Measurements from ENCODE around the gene TTC16.

The TTC16 gene

GRCh38 chr9:127723013-127723412 lies 7.1 kb downstream of the TTC16 start:
- Mint-ChIP-seq H3K36me3 (ENCODE audit: low read depth) (no peaks in the 10 kb centered on the region), H3K4me3 (no peak overlapping the region), H3K27me3 (no peaks in the 10 kb centered on the region), H3K9me3 (no peaks in the 10 kb centered on the region), H3K4me1 (ENCODE audit: low read depth) (peaks cover 20% of the 10 kb centered on the region), H3K27ac (no peak overlapping the region)
- DNase-seq, result no peak

- H3K36me3 Mint-ChIP-seq (ENCODE audit: low read depth), result no peaks in the 10 kb centered on the region
- H3K4me3 Mint-ChIP-seq, result no peak overlapping the region
- no peak overlapping the region for H3K27ac Mint-ChIP-seq
These were observed 7.6 kb downstream of the TTC16 start for GRCh38 chr9:127723444-127723843.

DNA sequence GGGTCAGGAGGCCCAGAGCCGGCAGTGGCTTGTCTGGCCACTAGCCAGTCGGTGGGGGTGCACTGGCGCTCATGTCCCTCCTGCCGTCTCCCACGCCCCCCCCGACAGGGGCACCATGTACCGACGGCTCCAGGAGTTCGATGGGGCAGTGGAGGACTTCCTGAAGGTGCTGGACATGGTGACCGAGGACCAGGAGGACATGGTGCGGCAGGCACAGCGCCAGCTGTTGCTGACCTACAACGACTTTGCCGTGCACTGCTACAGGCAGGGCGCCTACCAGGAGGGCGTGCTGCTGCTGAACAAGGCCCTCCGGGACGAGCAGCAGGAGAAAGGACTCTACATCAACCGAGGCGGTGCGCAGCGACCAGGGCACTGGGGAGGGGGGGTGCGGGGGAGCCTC lies 8.1 kb downstream of the TTC16 start:
- H3K27ac Mint-ChIP-seq, result no peak overlapping the region
- DNase-seq, result no peak
- H3K36me3 Mint-ChIP-seq (ENCODE audit: low read depth), result no peaks in the 10 kb centered on the region
- no peaks in the 10 kb centered on the region for H3K27me3 Mint-ChIP-seq
- peaks cover 20% of the 10 kb centered on the region for H3K4me1 Mint-ChIP-seq (ENCODE audit: low read depth)
- no peak overlapping the region for H3K4me3 Mint-ChIP-seq
- no peaks in the 10 kb centered on the region for H3K9me3 Mint-ChIP-seq

More at GRCh38 chr9:127723444-127723843, 7.6 kb downstream of the TTC16 start:
- Mint-ChIP-seq H3K4me1 (ENCODE audit: low read depth) (peaks cover 20% of the 10 kb centered on the region), H3K9me3 (no peaks in the 10 kb centered on the region), H3K27me3 (no peaks in the 10 kb centered on the region)
- DNase-seq, result no peak

GRCh38 chr9:127726871-127727270 lies 11.0 kb downstream of the TTC16 start:
- H3K4me1 Mint-ChIP-seq (ENCODE audit: low read depth), result no peaks in the 10 kb centered on the region
- no peak overlapping the region for H3K4me3 Mint-ChIP-seq
- H3K27ac Mint-ChIP-seq, result no peak overlapping the region
- DNase-seq, result no peak
- peaks cover 4% of the 10 kb centered on the region for H3K36me3 Mint-ChIP-seq (ENCODE audit: low read depth)
- no peaks in the 10 kb centered on the region for H3K27me3 Mint-ChIP-seq
- no peaks in the 10 kb centered on the region for H3K9me3 Mint-ChIP-seq

DNA sequence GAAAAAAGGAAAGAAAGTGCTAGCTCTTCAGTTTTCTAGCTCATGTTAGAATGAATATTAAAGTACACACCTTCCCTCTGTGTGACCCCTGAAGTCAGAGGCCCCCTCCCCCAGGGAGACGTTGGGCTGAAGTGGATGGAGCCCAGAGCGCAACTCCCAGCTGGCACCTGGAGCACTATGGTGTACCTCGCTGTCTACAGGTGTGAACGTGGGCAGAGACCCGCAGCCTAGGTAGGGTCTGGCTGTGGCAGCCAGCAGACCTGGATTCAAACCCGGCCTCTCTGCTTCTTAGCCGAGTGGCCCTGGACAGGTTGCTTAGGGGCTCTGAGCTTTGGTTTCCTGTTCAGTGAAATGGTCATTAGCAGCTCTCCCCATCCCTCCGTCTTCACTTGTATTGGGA lies 12.9 kb downstream of the TTC16 start:
- Mint-ChIP-seq H3K27me3 (no peaks in the 10 kb centered on the region), H3K36me3 (ENCODE audit: low read depth) (peaks cover 10% of the 10 kb centered on the region), H3K4me3 (no peak overlapping the region), H3K4me1 (ENCODE audit: low read depth) (peaks cover 4% of the 10 kb centered on the region), H3K27ac (no peak overlapping the region), H3K9me3 (no peaks in the 10 kb centered on the region)
- DNase-seq, result no peak

DNA sequence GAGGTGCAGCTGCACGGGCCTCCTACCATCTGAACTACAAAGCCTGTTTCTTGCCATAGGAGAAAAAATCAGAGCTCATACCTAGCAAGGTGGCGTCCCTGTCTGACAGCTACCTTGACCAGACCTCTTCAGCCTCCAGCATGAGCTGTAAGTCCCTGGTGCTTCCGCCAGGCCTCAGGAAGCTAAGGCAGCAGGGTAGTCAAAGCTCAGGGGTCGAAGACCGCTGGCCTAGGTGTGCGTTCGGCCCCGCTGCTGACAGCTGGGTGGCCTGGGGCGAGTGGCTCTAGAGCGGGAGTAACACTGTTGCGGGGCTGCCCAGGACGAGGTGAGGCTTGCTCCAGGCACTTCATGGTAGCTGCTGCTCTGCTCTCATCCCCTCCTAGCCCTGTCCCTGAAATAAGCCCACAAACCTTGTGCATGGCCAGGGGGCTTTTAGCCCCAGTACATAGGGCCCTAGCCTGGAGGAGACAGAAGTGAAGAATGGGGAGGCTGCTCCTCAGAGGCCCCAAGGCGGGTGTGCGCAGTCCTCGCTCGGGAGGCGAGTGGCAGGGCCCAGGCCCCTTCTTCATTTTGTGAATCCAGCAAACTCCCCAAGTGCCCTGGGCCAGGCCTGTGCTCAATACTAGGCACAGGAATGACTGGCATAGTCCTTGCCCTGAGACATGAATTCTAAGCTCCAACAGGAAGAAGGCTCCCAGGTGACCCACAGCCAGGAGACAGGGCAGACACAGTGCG lies 13.8 kb downstream of the TTC16 start:
- no peak for DNase-seq
- H3K4me1 Mint-ChIP-seq (ENCODE audit: low read depth), result peaks cover 12% of the 10 kb centered on the region
- peaks cover 10% of the 10 kb centered on the region for H3K36me3 Mint-ChIP-seq (ENCODE audit: low read depth)
- H3K4me3 Mint-ChIP-seq, result no peak overlapping the region
- H3K27ac Mint-ChIP-seq, result no peak overlapping the region
- no peaks in the 10 kb centered on the region for H3K27me3 Mint-ChIP-seq
- no peaks in the 10 kb centered on the region for H3K9me3 Mint-ChIP-seq

- no peaks in the 10 kb centered on the region for H3K9me3 Mint-ChIP-seq
- no peaks in the 10 kb centered on the region for H3K27me3 Mint-ChIP-seq
- peaks cover 10% of the 10 kb centered on the region for H3K36me3 Mint-ChIP-seq (ENCODE audit: low read depth)
- H3K4me1 Mint-ChIP-seq (ENCODE audit: low read depth), result peaks cover 13% of the 10 kb centered on the region
- DNase-seq, result no peak
- H3K27ac Mint-ChIP-seq, result no peak overlapping the region
- H3K4me3 Mint-ChIP-seq, result no peak overlapping the region
These were observed 14.4 kb downstream of the TTC16 start for GRCh38 chr9:127730262-127730661.

DNA sequence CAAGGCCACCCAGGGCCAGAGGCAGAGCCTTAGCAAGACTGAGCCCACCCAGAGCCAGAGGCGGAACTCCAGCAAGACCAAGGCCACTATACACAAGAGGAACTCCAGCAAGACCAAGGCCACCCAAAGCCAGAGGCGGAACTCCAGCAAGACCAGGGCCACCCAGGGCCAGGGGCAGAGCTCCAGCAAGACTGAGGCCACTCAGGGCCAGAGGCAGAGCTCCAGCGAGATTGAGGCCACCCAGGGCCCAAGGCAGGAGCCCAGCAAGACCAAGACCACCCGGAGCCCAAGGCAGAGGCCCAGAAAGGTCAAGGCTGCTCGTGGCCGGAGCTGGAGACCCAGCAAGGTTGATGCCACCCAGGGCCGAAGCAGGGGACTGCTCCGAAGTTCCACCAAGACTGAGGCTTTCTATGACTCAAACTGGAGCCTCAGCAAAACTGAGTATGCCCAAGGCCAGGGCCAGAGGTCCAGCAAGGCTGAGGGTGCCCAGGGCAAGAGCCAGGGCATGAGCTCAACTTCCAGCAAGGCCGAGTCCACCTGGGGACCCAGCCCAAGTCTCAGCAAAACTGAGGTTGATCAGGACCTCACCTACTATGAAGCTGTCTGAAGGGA lies 15.0 kb downstream of the TTC16 start:
- H3K36me3 Mint-ChIP-seq (ENCODE audit: low read depth), result peaks cover 10% of the 10 kb centered on the region
- no peaks in the 10 kb centered on the region for H3K27me3 Mint-ChIP-seq
- no peaks in the 10 kb centered on the region for H3K9me3 Mint-ChIP-seq
- DNase-seq, result no peak
- H3K27ac Mint-ChIP-seq, result no peak overlapping the region
- H3K4me3 Mint-ChIP-seq, result no peak overlapping the region
- peaks cover 19% of the 10 kb centered on the region for H3K4me1 Mint-ChIP-seq (ENCODE audit: low read depth)

GRCh38 chr9:127731938-127732337 lies 16.1 kb downstream of the TTC16 start:
- H3K4me3 Mint-ChIP-seq, result no peak overlapping the region
- peaks cover 19% of the 10 kb centered on the region for H3K4me1 Mint-ChIP-seq (ENCODE audit: low read depth)
- H3K27ac Mint-ChIP-seq, result no peak overlapping the region

GRCh38 chr9:127732444-127732843 lies 16.6 kb downstream of the TTC16 start:
- no peaks in the 10 kb centered on the region for H3K9me3 Mint-ChIP-seq
- peaks cover 10% of the 10 kb centered on the region for H3K36me3 Mint-ChIP-seq (ENCODE audit: low read depth)
- peaks cover 22% of the 10 kb centered on the region for H3K4me1 Mint-ChIP-seq (ENCODE audit: low read depth)
- H3K27me3 Mint-ChIP-seq, result no peaks in the 10 kb centered on the region
- no peak overlapping the region for H3K27ac Mint-ChIP-seq
- no peak overlapping the region for H3K4me3 Mint-ChIP-seq
- no peak for DNase-seq

More at GRCh38 chr9:127731938-127732337, 16.1 kb downstream of the TTC16 start:
- Mint-ChIP-seq H3K9me3 (no peaks in the 10 kb centered on the region), H3K36me3 (ENCODE audit: low read depth) (peaks cover 10% of the 10 kb centered on the region), H3K27me3 (no peaks in the 10 kb centered on the region)
- no peak for DNase-seq

DNA sequence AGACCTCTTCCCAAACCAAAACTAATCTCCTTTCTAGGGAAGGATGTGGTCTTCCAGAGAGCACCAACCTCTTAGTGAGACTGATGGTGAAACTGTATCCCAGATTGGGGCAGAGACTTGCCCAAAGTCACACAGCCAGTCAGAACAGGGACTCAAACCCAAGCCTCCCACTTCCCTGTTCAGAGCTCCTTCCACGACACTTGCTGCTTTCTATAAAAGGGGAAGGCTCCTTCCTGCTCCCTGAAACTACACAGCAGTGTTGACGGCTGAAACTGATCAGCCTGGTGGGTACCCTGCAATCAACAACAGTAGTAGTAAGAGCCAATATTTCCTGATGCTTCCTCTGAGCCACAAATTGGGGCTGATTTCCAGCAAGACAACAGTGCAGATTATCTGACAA lies 17.7 kb downstream of the TTC16 start:
- Mint-ChIP-seq H3K9me3 (no peaks in the 10 kb centered on the region), H3K4me3 (peak overlapping the region; percentile 80), H3K27me3 (no peaks in the 10 kb centered on the region), H3K4me1 (ENCODE audit: low read depth) (peaks cover 22% of the 10 kb centered on the region), H3K27ac (peak overlapping the region; percentile 88), H3K36me3 (ENCODE audit: low read depth) (peaks cover 19% of the 10 kb centered on the region)
- no peak for DNase-seq

DNA sequence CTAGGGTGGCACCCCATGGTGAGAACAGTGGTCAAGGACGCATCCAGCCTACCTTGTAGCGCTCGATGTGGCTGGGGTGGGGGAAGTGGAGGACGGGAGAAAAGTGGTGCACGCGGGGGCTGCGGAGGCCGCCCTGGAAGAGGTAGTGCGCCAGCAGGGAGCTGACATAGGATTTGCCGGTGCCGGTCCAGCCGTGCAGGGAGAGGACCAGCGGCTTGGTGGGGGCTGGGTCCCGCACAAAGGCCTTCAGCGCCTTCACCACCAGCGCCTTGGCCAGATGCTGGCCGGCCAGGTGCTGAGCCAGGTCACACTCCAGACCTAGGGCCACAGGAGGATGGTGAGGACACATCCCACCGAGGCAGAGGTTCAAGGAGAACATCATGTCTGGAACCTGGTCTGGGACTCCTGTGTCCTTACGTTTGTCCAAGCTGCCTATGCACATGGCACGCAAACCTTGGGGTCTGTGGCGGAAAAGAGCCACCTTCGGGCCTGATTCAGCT lies 18.4 kb downstream of the TTC16 start:
- Mint-ChIP-seq H3K27ac (peak overlapping the region; percentile 88), H3K4me3 (peak overlapping the region; percentile 80), H3K4me1 (ENCODE audit: low read depth) (peaks cover 22% of the 10 kb centered on the region), H3K36me3 (ENCODE audit: low read depth) (peaks cover 25% of the 10 kb centered on the region), H3K9me3 (no peaks in the 10 kb centered on the region), H3K27me3 (no peaks in the 10 kb centered on the region)
- no peak for DNase-seq

DNA sequence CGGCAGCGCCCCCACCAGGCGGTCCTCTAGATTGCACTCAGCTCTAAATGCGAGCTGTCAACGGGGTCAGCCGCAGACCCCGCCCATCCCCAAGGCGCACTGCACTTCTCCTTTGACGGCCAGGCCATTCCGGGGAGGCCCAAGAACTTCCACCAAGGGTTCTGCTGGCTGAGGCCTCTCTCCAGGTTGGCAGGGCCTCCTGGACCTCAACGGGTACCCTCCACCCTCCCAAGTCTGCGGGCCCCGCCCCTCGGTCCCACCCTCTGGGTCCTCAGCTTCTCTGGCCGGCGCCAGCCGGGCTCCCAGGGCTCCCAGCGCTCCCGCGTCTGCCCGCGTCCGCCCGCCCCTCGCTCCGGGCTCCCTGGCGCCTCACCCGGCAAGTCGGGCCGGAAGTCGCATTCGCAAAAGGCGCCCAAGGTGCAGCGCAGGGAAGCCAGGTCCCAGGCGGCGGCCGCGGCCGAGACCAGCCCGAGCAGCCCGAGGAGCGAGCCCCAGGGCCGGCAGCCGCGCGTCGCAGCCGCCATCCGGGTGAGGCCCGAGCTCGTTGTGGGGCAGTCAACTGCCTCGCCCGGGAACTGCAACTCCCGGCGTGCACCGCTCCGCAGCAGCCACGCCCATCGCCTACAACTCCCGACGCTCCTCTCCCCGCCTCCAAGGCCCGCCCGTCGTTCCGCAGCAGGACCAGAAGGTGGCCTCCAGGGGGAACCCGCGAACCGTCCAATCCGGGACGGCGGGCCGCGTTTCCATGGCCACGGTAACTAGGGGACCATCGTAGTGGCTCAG lies 19.1 kb downstream of the TTC16 start, which contains the start of gene TOR2A:
TOR2A (minus strand) TSS at position 548 of the 783 bp plus-strand sequence; CDS start at position 524, 24 bp downstream.
- Mint-ChIP-seq H3K4me1 (ENCODE audit: low read depth) (peaks cover 22% of the 10 kb centered on the region), H3K36me3 (ENCODE audit: low read depth) (peaks cover 27% of the 10 kb centered on the region), H3K27me3 (no peaks in the 10 kb centered on the region), H3K27ac (peak within 1 kb of the TSS; percentile 94), H3K4me3 (peak within 1 kb of the TSS; percentile 80), H3K9me3 (no peaks in the 10 kb centered on the region)
- DNase-seq, result peak; percentile 98

DNA sequence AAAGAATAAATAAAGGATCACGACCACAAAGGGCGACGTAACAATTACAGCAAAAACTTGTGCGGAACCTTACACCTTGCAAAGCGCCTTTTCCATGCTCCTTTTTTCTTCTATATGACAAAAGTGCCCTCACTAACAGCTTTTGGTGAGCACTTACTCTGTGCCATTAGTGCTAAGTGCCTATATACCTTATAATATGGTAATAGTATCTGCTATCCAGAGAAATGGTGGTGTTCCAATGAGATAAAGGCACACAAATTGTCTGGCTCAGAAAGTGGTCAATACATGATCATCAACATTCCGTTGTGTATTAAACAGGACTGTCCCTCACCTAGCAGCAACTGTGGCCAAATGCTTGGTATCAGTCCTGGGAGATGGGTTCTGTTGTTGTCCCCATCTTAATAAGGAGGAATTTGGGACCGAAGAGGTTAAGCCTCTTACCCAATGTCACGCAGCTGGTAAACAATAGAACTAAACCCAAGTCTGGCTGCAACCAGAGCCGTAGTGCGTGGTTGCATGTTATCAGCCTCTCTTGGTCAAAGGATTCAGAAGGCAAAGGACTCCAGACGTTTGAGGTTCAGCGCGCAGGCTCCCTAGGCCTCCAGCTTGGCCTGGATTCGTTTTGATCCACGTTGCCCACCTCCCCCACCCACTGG lies 19.8 kb downstream of the TTC16 start:
- Mint-ChIP-seq H3K4me3 (peak overlapping the region; percentile 80), H3K27ac (peak overlapping the region; percentile 94), H3K9me3 (no peaks in the 10 kb centered on the region), H3K36me3 (ENCODE audit: low read depth) (peaks cover 27% of the 10 kb centered on the region), H3K27me3 (no peaks in the 10 kb centered on the region), H3K4me1 (ENCODE audit: low read depth) (peaks cover 22% of the 10 kb centered on the region)
- DNase-seq, result no peak

Measured in activated T-cell treated with anti-CD3 and anti-CD28 coated beads, Interleukin-2, amount 50 U/mL, for 24 hours (primary cell).